ENCODE measurements around the gene RSL1D1.
A peak's percentile ranks its signal among the peaks of the same experiment; 100 is the strongest.
"Not testable (repeated sequence)": the region's sequence is repeated elsewhere in the genome, so short reads cannot be mapped to it uniquely, and the experiment has no call there.

RSL1D1 gene

DNA sequence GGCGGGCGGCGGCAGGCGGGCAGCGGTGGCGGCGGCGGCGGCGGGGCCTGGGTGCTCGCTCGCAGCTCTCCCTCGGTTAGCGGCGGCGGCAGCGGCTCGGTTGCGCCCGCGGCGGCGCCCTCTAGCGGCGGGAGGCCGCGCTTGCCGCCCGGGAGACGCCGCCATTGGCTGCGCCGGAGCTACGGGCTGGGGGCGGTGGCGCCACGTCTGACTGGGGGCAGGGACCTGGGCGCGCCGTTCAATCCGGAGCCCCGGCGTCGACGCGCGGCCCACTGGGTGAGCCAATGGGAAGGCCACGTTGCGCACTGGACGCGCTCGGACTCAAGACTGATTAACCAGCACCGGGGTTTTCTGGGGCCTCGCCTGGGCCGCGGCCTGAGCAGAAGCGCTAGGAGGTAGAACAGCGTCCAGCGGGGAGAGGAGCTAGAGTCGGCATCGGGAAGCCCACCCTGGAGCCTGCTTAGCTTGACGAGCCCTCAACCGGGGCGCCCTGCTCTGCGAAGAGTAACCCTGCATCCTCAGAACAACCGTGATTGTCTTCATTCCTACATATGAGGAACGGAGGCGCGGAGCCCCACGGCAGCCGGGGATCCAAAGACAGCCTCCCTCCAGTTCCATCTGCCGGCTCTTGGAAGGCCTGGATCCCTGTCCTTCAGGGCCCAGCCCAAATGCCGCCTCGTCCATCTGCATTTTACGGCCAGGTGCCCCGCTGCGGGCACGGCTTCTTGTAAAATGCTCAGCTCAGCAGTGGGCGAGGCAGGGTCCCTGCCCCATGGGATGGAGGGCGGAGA, 54.0 kb downstream of the RSL1D1 start, which contains the start of gene ZC3H7A:
Gene ZC3H7A (minus strand): TSS at position 93 of the 791 bp plus-strand sequence. CDS start 14,904 bp downstream, outside the sequence.
- peak; percentile 52 to 97 (median 91) for DNase-seq

DNA sequence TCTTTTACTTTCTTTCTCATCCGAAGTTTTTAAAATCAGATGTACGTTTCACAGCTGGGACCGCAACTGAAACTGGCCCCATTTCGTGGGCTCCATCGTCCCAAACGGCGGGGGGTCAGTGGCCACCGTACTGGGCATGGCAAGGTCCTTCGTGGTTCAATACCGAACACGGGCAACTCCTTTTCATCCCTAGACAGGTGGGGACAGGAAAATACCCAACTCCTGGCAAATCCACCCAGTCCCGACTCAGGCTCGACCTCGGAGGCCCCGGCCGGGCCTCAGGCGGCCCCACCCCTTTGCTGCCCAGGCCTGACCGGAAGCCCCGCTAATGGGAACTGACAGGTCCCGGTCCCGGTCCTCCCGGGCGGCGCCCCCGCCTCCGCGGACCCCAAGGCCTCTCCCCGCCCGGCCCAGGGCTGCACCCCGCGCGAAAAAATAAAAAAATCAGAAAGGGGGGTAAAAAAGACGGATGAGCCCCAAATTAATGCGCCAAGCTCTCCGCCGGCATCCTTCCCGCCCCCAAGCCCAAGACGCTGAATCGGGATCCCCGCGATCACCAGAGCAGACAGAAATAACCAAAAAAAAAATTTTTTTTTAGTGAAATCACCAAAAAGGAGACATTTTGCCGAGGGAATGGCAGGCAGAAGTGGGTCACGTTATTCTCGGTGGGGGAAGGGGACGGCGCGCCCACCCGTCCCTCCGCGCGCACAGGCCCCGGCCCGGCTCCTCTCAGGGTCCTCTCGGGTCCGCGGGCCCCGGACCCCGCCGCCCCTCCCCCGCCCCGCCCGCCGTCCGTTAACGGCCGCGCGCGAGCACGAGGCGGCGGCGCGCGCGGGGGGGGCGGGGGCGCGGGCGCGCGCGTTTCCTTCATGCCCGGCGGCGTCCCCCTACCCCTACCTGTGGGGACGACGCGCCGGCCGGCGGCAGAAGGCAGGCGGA, 54.8 kb downstream of the RSL1D1 start:
- peak in 9 of 14 donors; percentile 10 to 61 (median 29) for DNase-seq

DNA sequence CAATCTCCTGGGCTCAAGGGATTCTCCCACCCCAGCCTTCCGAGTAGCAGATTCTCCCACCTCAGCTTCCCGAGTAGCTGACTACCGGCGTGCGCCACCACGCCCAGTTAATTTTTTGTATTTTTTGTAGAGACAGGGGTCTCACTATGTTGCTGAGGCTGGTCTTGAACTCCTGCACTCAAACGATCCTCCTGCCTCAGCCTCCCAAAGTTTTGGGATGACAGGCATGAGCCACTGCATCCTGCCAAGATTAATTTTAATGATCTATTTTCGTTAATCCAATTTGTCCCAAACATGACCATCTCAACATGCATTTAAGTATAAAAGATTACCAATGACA, 55.5 kb downstream of the RSL1D1 start:
- no peak for DNase-seq

DNA sequence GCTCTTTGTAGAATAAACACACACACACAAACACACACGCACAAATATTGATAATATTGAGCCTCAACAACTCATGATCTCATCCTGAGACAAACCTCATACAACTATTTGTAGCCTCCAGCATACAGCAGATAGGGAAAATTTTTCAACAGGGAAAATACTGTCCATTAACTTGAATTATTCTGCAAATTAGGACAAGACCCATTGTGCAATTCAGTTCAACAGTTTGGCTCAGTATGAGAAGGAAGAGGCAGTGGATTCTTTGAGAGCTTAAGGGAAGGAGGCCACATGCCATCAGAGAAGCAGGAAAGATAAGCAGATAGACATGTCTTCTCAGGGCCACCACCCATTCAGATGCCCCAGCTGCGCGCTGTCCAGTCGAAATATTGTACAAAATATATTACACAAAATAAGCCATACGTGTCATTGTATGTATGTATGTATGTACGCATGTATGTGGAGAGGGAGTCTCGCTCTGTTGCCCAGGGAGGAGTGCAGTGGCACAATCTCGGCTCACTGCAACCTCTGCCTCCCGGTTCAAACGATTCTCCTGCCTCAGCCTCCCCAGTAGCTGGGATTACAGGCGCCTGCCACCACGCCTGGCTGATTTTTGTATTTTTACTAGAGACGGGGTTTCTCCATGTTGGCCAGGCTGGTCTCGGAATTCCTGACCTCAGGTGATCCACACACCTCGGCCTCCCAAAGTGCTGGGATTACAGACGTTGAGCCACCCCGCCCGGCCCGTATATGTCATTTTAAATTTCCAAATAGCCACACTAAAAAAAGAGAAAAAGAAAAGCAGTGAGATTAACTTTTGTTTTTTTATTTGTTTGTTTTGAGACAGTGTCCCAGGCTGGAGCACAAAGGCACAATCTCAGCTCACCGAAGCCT, 56.1 kb downstream of the RSL1D1 start:
- no peak for DNase-seq

DNA sequence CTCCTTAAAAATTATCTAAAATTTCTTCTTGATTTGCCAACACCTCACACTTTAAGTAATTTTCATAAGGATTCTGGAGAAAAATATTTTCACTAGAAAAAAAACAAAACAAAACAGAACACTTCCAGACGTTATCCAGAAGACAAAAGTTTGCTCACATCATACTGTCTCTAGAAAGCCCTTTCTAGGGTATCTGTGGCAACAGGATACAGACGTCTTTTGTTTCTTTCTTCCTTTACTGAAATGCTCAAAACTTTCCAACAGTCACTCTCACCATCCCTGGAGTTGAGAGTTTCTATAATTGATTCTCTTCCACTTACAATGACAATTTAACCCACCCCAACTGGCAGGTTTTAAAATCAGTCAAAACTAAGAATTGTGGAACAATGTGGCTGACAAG, 56.9 kb downstream of the RSL1D1 start:
- DNase-seq = no peak

DNA sequence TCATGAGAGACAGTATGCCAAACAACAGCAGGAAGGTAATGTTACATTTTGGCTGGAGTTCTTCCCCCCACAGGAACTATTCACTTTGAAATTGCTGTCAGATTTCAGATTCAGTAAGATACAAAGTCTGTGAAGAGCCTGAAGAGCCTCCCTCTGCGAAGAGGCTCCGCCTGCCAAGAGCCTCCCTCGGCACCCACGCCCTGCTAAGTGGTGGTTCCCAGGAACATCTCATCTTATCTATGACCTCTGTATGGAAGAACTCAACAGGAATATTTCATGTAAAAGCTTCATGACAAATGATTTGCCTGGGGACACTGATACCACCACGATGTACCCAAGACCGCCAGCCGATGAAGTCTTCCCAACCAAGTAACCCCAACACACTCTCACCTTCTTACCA, 57.5 kb downstream of the RSL1D1 start:
- no peak for DNase-seq

DNA sequence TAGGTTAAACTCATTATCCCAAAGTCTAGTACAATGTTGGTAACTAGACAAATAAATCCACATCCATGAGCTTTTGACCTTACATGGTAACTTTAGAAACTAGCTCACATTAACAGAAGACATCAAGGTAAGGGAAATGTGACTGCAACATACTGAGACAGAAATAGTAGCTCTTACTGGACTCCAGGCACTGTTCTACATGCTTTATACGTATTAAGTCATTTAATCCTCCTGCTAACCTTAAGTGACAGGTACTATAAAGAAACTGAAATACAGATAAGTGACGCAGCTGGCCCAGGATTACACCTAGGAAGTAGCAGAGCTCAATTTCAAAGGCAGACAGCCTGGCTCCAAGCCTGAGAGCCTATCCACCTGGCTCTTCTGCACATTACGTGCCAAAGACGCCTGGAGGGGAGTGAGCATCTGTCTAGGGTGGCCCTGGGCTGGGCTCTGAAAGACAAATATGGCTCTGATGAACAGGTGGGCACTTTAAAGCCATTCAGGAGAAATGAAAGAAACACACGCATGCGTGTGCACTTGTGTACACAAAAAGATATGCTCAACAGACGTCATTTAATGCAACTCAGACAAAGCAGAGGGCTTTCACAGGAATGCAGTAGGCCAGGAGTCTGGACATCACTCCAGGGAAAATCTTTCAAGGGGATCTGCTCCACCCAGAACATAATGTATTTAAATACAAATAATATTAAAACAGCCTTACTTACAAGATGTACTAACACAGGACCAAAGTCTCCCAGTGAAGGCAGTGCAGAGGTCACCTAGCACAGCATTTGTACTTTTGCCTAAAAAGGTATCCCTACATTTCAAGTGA, 58.7 kb downstream of the RSL1D1 start:
- peak in 1 of 14 donors; percentile 18 for DNase-seq

DNA sequence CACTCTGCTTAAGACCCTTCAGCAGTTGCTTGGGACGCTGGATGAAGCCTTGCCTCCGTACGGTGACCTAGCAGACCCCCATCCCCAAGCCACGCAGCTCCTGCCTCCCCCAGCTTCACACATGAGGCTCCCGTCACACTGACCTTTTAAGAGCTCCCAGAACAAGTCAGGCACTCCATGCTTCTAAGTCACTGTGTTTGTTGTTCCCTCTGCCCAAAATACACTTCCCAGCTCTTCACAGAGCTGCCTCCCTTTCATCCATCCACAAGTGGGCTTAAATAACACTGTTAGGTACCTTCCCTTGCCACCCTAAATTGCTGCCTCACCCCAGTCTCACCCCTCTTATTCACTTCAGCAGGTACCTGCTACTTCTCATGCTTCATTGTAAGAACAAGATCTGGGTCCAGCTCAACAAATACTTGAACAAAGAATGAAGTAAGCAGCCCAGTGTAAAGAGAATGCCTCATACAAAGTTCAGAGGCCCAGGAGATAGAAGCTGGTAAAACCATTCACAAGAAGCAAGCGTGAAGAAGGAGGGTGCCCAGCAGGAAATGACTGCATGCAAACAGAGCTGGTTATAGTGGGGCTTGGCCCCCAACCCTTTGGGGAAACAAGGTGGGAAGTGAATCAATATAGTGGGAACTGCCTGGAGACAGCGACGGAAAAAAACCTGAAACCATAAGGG, 60.1 kb downstream of the RSL1D1 start:
- no peak for DNase-seq

DNA sequence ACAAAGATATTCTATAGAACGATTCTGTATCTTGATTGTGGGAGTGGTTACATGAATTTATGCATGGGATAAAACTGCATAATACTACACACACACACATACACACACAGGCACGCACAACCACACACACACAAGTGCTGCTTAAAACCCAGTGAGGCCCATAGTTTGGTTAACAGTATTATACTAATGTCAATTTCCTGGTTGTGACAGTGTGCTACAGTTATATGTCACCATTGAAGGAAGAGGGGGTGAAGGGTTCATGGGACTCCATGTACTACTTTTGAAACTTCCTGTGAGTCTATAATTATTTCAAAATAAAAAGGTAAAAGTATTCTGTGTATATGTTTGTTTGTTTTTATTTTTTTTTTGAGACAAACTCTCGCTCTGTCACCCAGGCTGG, 62.4 kb downstream of the RSL1D1 start:
- no peak for DNase-seq

DNA sequence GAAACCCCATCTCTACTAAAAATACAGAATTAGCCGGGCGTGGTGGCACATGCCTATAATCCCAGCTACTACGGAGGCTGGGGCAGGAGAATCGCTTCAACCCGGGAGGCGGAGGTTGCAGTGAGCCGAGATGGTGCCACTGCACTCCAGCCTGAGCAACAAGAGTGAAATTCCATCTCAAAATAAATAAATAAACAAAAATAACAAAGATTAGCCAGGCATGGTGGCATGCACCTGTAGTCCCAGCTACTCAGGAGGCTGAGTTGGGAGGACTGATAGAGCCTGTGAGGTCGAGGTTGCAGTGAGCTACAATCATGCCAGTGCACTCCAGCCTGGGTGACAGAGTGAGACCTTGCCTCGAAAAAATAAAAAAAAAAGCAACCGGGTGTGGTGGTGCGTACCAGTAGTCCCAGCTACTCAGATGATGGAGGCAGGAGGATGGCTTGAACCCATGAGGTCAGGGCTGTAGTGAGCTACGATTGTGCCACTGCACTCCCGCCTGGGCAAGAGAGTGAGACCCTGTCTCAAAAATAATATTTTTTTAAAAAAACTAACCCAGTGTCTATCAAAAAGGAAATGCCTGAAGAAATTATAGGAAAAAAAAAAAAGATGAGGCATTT, 66.3 kb downstream of the RSL1D1 start:
- not testable (repeated sequence) for DNase-seq

DNA sequence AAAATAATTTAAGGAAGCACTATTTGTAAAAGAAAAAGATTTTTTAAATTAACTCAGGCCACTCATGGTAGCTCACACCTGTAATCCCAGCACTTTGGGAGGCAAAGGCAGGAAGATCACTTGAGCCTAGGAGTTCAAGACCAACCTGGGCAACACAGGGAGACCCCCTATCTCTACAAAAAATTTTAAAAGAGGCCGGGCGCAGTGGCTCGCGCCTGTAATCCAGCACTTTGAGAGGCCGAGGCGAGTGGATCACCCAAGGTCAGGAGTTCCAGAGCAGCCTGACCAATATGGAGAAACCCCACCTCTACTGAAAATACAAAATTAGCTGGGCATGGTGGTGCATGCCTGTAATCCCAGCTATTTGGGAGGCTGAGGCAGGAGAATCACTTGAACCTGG, 67.0 kb downstream of the RSL1D1 start:
- not testable (repeated sequence) for DNase-seq

DNA sequence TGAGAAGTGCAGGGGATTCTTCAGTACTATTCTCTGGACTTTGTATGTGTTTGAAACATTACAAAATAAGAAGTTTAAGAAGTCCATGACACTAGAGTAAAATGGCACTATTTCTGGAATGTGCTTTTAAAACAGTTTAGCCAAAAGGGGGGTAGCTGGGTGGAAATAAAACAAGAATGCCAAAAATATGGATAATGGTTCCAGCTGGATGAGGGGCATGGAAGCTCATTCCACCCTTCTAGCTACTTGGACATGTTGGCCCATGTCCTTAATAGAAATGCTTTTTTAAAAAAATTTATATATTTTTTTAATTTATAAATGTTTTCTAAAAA, 67.3 kb downstream of the RSL1D1 start:
- DNase-seq = no peak

Measured in C1 segment of cervical spinal cord (tissue), 14 donors.